Measurements from ENCODE around the gene PDCD4. TPM values are rescaled to one million over a fixed set of nuclear protein-coding genes. Genes with fewer than 3 reads are reported as not detected.

PDCD4 gene
- total and polyA plus RNA-seq, 2 donors (not counting 3 experiments of a cell fraction or from before 2014, with no cell fraction given) = 14.4 to 47.9 TPM

GRCh38 chr10:110876000-110876399 is 4.3 kb downstream of the PDCD4 start:
- dilution Hi-C loops (cut with MboI; ENCODE audit: extremely low pct_ligation_motif_present, low sequenced_read_pairs) (no loop called here), intact Hi-C loops (cut with micrococcal nuclease) (no loop called here)
- Histone ChIP-seq H3K9me3 (replicated peaks; ENCODE audit: control insufficient read depth, insufficient read depth, low read length) (no peaks in the 10 kb centered on the region), H2AFZ (ENCODE audit: low read depth, low read length) (no peak overlapping the region), H3K4me1 (ENCODE audit: control insufficient read depth, extremely low read depth, insufficient read depth, low read length) (peaks cover 19% of the 10 kb centered on the region), H3K9ac (replicated peaks; ENCODE audit: extremely low read depth, insufficient read depth, low read length) (no peak overlapping the region), H3K79me2 (ENCODE audit: control insufficient read depth, insufficient read depth, low read length) (no peaks in the 10 kb centered on the region), H3K27me3 (ENCODE audit: control insufficient read depth in 2 of 2, insufficient read depth in 2 of 2, low read length in 2 of 2) (peaks cover 0 to 3% of the 10 kb centered on the region in 2 experiments), H3K27ac (ENCODE audit: insufficient read depth, low read depth, low read length) (no peak overlapping the region), H3K4me2 (ENCODE audit: insufficient read depth, low read length) (no peak overlapping the region), H4K20me1 (replicated peaks; ENCODE audit: control insufficient read depth, extremely low read depth, insufficient read depth, low read length) (no peaks in the 10 kb centered on the region), H3K36me3 (ENCODE audit: control insufficient read depth in 2 of 2, extremely low read depth in 1 of 2, insufficient read depth in 2 of 2, low read length in 2 of 2) (no peaks in the 10 kb centered on the region), H3K4me3 (replicated peaks in 1 of 3; ENCODE audit: insufficient read depth in 1 of 3, low read depth in 1 of 3, low read length in 3 of 3) (no peak overlapping the region), H3K9me1 (replicated peaks; ENCODE audit: control insufficient read depth, extremely low read depth, insufficient read depth, low read length) (no peaks in the 10 kb centered on the region)
- ChIA-PET POLR2A (no interaction called here), CTCF (interaction anchor here (1.0 to 1.3 kb wide), 2 partner anchors 16 to 117 kb away, joined by 3 read pairs; no protein-coding TSS in a partner anchor)
- TF ChIP-seq EZH2 (IDR thresholded peaks at IDR 0.05; ENCODE audit: borderline replicate concordance, low read depth, low read length, severe bottlenecking) (no peak), GATA2 (IDR thresholded peaks at IDR 0.05; ENCODE audit: insufficient read depth, insufficient read length, low read depth, low read length) (no peak), FOS (IDR thresholded peaks at IDR 0.05; ENCODE audit: borderline replicate concordance, insufficient read depth, low read length) (no peak), POLR2A (IDR thresholded peaks at IDR 0.05; ENCODE audit: low read depth, low read length) (no peak), POLR2AphosphoS5 (IDR thresholded peaks at IDR 0.05; ENCODE audit: insufficient read depth, low read depth, low read length) (no peak), MYC (IDR thresholded peaks at IDR 0.05; ENCODE audit: low read depth, low read length) (no peak), MAX (IDR thresholded peaks at IDR 0.05; ENCODE audit: insufficient read depth, insufficient read length) (no peak), JUN (IDR thresholded peaks at IDR 0.05; ENCODE audit: borderline replicate concordance, insufficient read depth, insufficient read length, low read depth) (no peak)
- TF ChIP-seq, protein P1, sequence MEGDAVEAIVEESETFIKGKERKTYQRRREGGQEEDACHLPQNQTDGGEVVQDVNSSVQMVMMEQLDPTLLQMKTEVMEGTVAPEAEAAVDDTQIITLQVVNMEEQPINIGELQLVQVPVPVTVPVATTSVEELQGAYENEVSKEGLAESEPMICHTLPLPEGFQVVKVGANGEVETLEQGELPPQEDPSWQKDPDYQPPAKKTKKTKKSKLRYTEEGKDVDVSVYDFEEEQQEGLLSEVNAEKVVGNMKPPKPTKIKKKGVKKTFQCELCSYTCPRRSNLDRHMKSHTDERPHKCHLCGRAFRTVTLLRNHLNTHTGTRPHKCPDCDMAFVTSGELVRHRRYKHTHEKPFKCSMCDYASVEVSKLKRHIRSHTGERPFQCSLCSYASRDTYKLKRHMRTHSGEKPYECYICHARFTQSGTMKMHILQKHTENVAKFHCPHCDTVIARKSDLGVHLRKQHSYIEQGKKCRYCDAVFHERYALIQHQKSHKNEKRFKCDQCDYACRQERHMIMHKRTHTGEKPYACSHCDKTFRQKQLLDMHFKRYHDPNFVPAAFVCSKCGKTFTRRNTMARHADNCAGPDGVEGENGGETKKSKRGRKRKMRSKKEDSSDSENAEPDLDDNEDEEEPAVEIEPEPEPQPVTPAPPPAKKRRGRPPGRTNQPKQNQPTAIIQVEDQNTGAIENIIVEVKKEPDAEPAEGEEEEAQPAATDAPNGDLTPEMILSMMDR (IDR thresholded peaks at IDR 0.05; ENCODE audit: extremely low read depth in 1 of 2, insufficient read depth in 1 of 2, low read depth in 1 of 2, low read length in 2 of 2) = no peak
- BruUV-seq (replicated peaks) = no TSS peak
- DNase-seq (ENCODE audit: low read depth, low spot score) (no peak), FAIRE-seq (no peak)

Measured in endothelial cell of umbilical vein (primary cell).